Liver (tissue), 3 donors: ENCODE measurements around the gene JAZF1.
A peak's percentile ranks its signal among the peaks of the same experiment; 100 is the strongest.

ENCODE experiments used
- ATF3 ChIP-seq: IDR thresholded peaks from 2 replicates; pipeline ENCODE4 v1.6.1; 2016; ENCODE audit warnings: antibody characterized with exemption
- CTCF ChIP-seq: fragments of 150-350 bp; IDR thresholded peaks from 2 replicates; pipeline ENCODE4 v1.5.1; 2017; ENCODE audit warnings: improper control_type of control experiment, low read depth, low read length; ENCODE audit not compliant: missing input control
- FOXA2 ChIP-seq: IDR thresholded peaks from 2 replicates; pipeline ENCODE4 v1.6.1; 2016; ENCODE audit warnings: antibody characterized with exemption
- JUND ChIP-seq, 2 donors: IDR thresholded peaks; 2 replicates each; pipeline ENCODE4 v1.6.1; 2016; ENCODE audit warnings: antibody characterized with exemption in 2 of 2
- MAX ChIP-seq: IDR thresholded peaks from 2 replicates; pipeline ENCODE4 v1.6.1; 2016; ENCODE audit warnings: antibody characterized with exemption
- NR2F2 ChIP-seq: IDR thresholded peaks from 2 replicates; pipeline ENCODE4 v1.6.1; 2016; ENCODE audit warnings: antibody characterized with exemption
- REST ChIP-seq: IDR thresholded peaks from 2 replicates; pipeline ENCODE4 v1.6.1; 2016; ENCODE audit warnings: antibody characterized with exemption, mild to moderate bottlenecking
- SP1 ChIP-seq: IDR thresholded peaks from 2 replicates; pipeline ENCODE4 v1.6.1; 2018; ENCODE audit warnings: antibody characterized with exemption, mild to moderate bottlenecking
- TAF1 ChIP-seq: conservative IDR thresholded peaks from 2 replicates; pipeline ENCODE4 v1.6.1; 2016; ENCODE audit warnings: antibody characterized with exemption, mild to moderate bottlenecking
- YY1 ChIP-seq: IDR thresholded peaks from 2 replicates; pipeline ENCODE4 v1.6.1; 2016; ENCODE audit warnings: antibody characterized with exemption, mild to moderate bottlenecking
- donor health status: healthy.
- donor health status: healthy.

GRCh38 chr7:28093623-28094232, 86.9 kb downstream of the JAZF1 start:
- TF ChIP-seq SP1 = no peak
- peak; percentile 54 for TF ChIP-seq CTCF
- TF ChIP-seq MAX = no peak
- TF ChIP-seq ATF3 = no peak
- TF ChIP-seq TAF1 = no peak
- TF ChIP-seq NR2F2 = no peak
- no peak for TF ChIP-seq YY1
- no peak for TF ChIP-seq JUND (IDR thresholded peaks at IDR 0.05)
- no peak for TF ChIP-seq FOXA2
- no peak for TF ChIP-seq REST
